NOMO-1 treated with DMSO at 0.1 percent for 48 hours (cell line): ENCODE data around the gene RREB1.

Source experiments
- DNase-seq: peaks from one replicate; lab custom pipeline; 2025; ENCODE audit not compliant: unreplicated experiment; lab: John Stamatoyannopoulos, UW

The RREB1 gene

GRCh38 chr6:7218406-7218988, 110.7 kb downstream of the RREB1 start:
- DNase-seq = no peak

DNA sequence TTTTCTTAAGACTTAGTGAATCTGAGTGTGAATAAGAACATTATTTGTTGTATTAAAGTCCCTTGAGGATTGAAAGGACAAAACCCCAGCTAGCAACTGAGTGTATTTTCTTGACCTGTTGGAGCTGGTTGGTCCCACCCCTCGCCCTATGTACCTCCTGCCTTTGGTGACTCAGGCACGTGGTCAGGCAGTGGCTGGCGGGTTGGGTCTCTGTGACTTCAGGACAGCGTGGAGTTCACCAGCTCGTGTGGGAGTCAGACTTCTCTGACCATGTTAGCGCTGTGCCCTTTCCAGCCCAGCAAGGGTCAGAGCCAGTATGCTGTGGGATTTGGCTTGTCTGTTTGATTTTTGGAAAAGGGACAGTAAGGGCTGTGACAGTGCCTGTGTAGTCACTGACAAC, 111.5 kb downstream of the RREB1 start:
- no peak for DNase-seq

GRCh38 chr6:7222197-7222596, 114.4 kb downstream of the RREB1 start:
- no peak for DNase-seq

DNA sequence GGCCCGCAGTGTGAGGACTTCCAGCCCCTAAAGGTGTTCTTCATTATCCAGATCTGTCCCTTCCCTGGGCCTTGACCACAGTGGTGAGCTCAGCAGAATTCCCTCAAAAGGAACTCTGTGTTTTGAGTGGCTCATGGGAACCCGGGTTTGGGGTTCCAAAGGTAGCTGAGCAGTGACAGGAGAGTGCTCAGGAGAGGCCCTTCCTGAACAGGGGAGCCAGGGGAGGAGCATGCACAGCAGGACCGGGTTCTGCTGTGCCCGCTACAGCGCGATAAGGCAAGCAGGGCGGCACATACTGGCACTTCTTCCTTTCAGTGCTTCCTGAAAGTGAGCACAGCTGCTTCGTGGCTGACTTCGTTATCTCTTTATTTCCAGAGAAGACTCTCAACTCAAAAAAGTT, 117.0 kb downstream of the RREB1 start:
- no peak for DNase-seq

- DNase-seq = no peak
These were observed 121.1 kb downstream of the RREB1 start for GRCh38 chr6:7228662-7229375.

GRCh38 chr6:7229376-7230326, 121.9 kb downstream of the RREB1 start:
- DNase-seq = no peak

DNA sequence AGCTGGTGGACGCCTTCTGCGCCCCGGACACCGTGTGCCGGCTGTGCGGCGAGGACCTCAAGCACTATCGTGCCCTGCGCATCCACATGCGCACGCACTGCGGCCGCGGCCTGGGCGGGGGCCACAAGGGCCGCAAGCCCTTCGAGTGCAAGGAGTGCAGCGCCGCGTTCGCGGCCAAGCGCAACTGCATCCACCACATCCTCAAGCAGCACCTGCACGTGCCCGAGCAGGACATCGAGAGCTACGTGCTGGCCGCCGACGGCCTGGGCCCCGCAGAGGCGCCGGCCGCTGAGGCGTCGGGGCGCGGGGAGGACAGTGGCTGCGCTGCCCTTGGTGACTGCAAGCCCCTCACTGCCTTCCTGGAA, 122.5 kb downstream of the RREB1 start:
- no peak for DNase-seq

DNA sequence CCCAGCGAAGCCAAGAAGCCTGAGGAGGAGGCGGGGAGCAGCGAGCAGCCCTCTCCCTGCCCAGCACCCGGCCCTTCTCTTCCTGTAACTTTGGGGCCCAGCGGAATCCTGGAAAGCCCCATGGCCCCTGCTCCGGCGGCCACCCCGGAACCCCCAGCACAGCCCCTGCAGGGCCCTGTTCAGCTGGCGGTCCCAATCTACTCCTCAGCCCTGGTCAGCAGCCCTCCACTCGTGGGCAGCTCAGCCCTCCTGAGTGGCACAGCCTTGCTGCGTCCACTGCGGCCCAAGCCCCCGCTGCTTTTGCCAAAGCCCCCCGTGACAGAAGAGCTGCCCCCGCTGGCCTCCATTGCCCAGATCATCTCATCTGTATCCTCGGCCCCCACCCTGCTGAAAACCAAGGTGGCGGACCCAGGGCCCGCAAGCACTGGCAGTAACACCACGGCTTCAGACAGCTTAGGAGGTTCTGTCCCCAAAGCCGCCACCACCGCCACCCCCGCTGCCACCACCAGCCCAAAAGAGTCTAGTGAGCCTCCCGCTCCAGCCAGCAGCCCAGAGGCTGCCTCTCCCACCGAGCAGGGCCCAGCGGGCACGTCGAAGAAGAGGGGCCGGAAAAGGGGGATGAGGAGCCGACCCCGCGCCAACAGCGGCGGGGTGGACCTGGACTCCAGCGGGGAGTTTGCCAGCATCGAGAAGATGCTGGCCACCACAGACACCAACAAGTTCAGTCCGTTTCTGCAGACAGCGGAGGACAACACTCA, 123.4 kb downstream of the RREB1 start:
- no peak for DNase-seq

DNA sequence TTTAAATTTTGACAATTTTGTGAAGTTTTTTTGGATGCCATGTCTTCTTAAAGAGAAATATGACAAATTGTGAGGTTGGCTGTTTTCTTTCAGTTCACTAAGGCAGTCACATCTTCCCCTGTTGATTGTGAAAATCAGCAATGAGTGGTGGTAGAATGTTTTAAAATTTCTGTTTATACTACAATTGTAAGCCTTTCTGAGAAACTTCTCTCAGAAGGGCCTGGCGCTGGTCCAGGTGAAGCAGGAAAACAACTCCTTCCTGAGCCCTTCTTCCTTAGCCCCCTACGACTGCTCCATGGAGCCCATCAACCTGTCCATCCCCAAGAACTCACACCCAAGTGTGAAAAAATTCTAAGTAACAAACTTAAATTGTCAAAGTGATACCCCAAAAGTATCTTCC, 124.6 kb downstream of the RREB1 start:
- DNase-seq = no peak

DNA sequence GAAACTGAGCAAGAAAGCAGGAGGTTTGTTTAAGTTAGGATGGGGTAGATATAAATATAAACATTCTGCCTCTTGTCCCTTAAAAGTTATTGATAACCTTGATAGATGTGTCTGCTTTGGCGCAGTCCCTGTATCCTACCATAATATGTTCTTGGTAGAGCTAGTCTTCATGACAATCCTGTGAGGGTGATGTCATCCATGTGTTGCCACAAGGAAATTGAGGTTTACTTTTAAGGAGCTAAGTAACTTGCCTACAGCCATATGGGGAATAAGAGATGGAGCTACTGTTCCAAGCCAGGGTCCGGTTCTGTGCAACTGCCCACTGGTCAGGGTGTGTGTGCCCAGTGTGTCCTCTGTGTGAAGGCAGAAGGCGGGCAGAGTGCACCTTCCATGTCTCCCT, 126.8 kb downstream of the RREB1 start:
- no peak for DNase-seq

DNA sequence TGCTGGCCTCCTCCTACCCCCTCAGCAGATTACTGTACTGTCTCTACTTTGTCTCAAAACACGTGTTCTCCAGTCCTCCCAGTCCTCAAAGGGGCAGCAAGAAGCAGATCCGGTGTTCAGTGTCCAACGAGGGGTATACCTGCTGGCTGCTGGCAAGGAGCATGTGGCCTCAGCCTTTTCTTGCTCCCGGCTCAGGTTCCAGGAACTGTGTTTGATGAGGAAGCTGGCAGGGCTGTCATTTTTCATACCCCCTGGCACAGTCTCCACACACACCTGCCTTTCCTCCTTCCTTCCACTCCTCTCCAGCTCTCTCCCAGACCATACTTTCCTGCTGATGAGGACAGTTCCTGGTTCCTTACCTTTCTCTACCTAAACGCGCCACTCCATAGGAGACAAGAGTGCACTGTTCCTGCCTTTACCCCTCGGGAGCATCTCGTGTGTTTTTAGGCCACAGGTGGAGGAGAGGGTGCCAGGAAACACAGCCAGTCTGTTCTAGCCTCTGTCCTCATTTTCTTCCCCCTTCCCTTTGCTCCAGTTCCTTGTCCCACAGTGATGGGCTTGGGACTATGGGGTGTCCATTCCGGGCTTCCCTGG, 128.0 kb downstream of the RREB1 start:
- no peak for DNase-seq

DNA sequence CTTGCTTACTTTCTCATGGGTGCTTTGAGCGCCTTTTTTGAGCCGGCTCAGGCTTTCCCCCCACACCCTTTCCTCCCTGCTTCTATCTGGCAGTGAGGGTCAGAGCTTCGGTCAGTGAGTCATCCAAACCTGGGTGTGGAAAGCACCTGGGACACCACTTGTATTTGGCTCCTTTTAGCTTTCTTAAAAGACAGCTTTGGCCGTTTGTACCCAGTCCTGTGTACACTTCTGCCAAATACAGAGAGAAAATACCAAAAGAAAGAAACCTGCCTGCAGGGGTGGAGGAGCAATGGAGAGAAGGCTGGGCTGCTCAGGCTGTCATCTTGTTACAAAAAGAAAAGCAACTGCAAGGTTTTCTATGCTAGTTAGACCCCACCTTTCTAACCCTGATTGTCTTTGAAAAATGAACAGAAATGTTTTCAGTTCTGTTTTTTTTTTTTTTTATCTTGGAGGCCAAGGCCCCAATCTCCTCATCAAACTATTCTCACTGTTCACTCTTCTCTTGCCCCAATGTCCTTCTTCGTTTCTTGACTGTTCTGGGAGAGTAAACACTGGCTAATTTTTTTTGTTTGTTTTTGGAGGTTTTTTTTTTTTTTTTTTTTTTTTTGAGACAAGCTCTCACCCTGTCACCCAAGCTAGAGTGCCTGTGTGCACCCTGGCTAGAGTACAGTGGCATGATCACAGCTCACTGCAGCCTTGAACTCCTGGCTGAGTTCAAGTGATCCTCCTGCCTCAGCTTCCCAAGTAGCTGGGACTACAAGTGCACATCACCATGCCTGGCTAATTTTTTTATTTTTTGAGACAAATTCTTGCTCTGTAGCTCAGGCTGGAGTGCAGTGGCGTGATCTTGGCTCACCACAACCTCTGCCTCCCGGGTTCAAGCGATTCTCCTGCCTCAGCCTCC, 128.8 kb downstream of the RREB1 start:
- DNase-seq = no peak

GRCh38 chr6:7237653-7238188, 130.0 kb downstream of the RREB1 start:
- DNase-seq = no peak

DNA sequence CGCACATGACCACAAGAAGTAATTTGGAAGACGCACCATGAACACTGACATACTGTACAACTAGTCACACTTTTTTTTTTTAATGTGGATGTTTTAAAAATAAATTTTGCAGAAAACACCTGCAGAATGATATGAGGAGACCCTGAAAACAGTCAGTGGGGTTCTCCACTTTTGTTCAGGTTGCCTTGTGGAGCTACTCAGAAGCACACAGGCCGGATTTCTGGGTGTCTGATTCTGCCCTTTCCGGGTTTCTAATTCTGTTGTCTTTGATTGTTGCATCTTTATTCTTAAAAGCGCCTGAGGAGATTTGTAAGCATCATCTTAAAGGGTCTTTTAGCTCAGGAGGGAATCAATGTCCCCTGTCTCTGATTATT, 130.8 kb downstream of the RREB1 start:
- DNase-seq = no peak

DNA sequence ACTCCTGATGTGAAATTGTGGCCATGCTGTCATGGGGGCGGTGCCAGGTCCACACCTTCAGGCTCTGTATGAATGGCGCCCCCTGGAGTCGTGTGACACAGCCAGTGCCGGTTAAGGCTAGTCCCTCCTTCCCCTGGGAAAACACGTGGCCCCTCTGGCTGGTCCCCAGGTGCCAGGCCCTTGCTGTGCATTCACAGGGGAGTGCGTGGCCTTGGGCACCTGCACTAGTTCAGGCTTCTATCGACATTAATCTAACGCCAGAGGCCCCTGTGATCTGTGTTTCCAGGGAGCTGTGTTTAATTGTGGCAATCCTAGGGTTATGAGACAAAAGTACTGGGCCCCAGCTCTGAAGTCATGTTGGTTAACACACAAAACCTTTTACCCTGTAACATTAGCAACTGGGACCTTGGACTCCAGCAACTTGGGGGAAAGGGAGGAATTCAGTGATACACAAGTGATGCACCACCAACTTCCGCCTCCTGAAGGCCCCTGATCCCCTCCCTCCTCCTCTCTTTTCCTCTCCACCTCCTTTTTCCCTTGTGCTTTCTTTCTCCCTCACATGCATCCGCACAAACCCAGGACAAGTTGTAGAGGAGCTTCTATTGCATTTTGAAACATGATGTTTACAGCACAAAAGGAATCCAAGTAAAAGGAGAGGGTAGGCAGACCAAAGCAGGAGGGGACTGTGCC, 131.3 kb downstream of the RREB1 start:
- peak; percentile 69 for DNase-seq

GRCh38 chr6:7239590-7239948, 131.8 kb downstream of the RREB1 start:
- no peak for DNase-seq

GRCh38 chr6:7240351-7240750, 132.6 kb downstream of the RREB1 start:
- DNase-seq = no peak

DNA sequence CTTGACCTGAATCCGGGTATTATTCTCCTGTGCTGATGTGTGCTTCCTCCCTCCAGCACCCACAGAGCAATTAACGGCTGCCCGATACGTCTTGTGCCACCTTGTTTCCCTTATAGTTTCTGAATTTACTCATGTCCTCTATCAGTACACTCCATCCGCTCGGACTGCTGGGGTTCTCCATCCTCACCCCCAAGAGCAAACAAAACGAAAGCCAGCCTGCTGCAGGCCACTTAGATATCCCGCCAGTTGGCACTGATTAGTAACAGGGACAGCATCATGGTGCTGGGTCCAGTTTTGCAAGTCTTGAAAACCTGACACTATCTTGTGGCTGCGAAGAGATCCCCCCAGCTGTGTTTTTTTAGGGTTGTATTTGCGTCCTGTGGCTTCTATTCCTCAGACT, 133.4 kb downstream of the RREB1 start:
- no peak for DNase-seq
